ENCODE data around the gene UGT8.

The UGT8 gene

DNA sequence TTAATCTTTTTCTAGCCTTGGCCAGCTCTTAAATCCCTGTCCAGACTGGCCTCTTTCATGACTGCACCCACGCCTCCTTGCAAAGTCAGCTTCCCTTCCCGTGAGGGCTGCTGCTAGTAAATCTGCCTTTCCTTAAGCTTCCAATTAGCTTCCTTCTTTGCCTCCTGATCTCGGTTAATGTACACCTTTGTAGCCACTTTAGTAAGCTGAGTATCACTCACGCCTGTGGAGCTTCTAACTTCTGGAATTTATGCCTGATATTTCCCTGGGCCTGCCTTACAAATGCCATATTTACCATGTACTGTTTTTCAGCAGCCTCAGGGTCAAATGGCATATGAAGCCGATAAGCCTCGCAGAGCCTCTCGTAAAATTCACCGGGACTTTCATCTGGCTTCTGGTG lies 5.1 kb upstream of the UGT8 start:
- Histone ChIP-seq H3K9me3 (ENCODE audit: low read length) (no peaks in the 10 kb centered on the region), H4K20me1 (ENCODE audit: insufficient read depth, low read length) (no peaks in the 10 kb centered on the region), H3K4me3 (ENCODE audit: low read depth, low read length, poor library complexity, severe bottlenecking) (no peak overlapping the region), H3K4me1 (ENCODE audit: insufficient read depth, low read length, severe bottlenecking) (peaks cover 6% of the 10 kb centered on the region), H3K79me2 (ENCODE audit: insufficient read depth, low read length) (no peaks in the 10 kb centered on the region), H3K27me3 (ENCODE audit: insufficient read depth, low read length) (peaks cover 3% of the 10 kb centered on the region; the same call in 1 of the 2 replicates), H3F3A (ENCODE audit: insufficient read depth, low read length) (no peaks in the 10 kb centered on the region), H3K36me3 (ENCODE audit: insufficient read depth, low read length) (peaks cover 4% of the 10 kb centered on the region; the same call in 1 of the 2 replicates), H3K9me2 (ENCODE audit: low read depth, low read length) (no peaks in the 10 kb centered on the region), H3K9ac (ENCODE audit: low read length) (no peak overlapping the region), H3K4me2 (ENCODE audit: low read length) (no peak overlapping the region), H2AFZ (ENCODE audit: low read length) (no peak overlapping the region), H3K27ac (ENCODE audit: low read depth, low read length, poor library complexity, severe bottlenecking) (no peak overlapping the region)
- no peak for TF ChIP-seq EZH2 (IDR thresholded peaks at IDR 0.05; ENCODE audit: borderline replicate concordance, low read length)
- TF ChIP-seq, protein P1, sequence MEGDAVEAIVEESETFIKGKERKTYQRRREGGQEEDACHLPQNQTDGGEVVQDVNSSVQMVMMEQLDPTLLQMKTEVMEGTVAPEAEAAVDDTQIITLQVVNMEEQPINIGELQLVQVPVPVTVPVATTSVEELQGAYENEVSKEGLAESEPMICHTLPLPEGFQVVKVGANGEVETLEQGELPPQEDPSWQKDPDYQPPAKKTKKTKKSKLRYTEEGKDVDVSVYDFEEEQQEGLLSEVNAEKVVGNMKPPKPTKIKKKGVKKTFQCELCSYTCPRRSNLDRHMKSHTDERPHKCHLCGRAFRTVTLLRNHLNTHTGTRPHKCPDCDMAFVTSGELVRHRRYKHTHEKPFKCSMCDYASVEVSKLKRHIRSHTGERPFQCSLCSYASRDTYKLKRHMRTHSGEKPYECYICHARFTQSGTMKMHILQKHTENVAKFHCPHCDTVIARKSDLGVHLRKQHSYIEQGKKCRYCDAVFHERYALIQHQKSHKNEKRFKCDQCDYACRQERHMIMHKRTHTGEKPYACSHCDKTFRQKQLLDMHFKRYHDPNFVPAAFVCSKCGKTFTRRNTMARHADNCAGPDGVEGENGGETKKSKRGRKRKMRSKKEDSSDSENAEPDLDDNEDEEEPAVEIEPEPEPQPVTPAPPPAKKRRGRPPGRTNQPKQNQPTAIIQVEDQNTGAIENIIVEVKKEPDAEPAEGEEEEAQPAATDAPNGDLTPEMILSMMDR (IDR thresholded peaks at IDR 0.05; ENCODE audit: low read length): no peak

DNA sequence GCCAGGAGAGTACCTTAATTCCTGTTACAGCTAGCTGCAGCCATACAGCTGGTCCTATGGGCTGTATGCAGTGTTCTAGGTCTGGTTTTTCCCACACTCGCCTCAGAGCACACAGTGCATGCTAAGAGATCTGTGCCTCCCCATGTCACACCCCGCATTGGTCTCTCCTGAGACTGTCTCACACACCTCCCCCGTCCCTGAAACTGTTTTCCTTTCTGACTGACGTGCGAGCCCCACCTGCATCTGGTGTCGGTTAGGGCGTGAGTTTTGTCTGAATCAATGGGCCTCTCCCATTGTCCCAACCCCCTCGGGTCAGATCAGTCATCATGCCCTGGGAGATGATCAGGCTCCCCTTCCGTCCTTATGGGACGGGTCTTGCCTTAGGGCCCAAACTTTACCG lies 3.4 kb upstream of the UGT8 start:
- Histone ChIP-seq H3K9ac (ENCODE audit: low read length) (no peak overlapping the region), H3F3A (ENCODE audit: insufficient read depth, low read length) (no peaks in the 10 kb centered on the region), H3K4me2 (ENCODE audit: low read length) (no peak overlapping the region), H4K20me1 (ENCODE audit: insufficient read depth, low read length) (no peaks in the 10 kb centered on the region), H3K9me2 (ENCODE audit: low read depth, low read length) (no peaks in the 10 kb centered on the region), H3K27ac (ENCODE audit: low read depth, low read length, poor library complexity, severe bottlenecking) (no peak overlapping the region), H3K9me3 (ENCODE audit: low read length) (no peaks in the 10 kb centered on the region), H2AFZ (ENCODE audit: low read length) (no peak overlapping the region), H3K79me2 (ENCODE audit: insufficient read depth, low read length) (peaks cover 1% of the 10 kb centered on the region), H3K36me3 (ENCODE audit: insufficient read depth, low read length) (peaks cover 4% of the 10 kb centered on the region; the same call in 1 of the 2 replicates), H3K27me3 (ENCODE audit: insufficient read depth, low read length) (peaks cover 3% of the 10 kb centered on the region; the same call in 1 of the 2 replicates), H3K4me3 (ENCODE audit: low read depth, low read length, poor library complexity, severe bottlenecking) (no peak overlapping the region), H3K4me1 (ENCODE audit: insufficient read depth, low read length, severe bottlenecking) (peaks cover 7% of the 10 kb centered on the region)
- TF ChIP-seq, protein P1 (IDR thresholded peaks at IDR 0.05; ENCODE audit: low read length): no peak
- no peak for TF ChIP-seq EZH2 (IDR thresholded peaks at IDR 0.05; ENCODE audit: borderline replicate concordance, low read length)

DNA sequence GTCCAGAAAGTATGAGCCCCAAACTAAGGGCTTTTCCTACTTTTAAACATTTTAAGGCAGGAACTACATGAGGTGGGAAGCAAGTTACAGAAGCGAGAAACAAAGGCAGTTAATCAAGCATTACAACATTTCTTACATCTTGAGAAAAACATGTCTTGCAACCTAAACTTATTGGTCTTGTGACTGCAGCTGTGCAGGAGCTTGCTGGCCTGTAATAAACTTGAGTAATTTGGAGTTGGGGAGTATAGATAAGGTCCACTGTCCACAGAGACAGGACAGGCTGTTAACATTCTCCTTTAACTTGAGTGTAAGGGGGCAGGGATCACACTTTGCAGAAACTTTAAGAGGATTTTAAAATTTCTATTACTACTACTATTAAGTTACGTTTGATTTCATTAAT lies 2.7 kb upstream of the UGT8 start:
- no peak overlapping the region for H3K4me2 ChIP-seq (ENCODE audit: low read length)
- H3F3A ChIP-seq (ENCODE audit: insufficient read depth, low read length): no peaks in the 10 kb centered on the region
- H3K36me3 ChIP-seq (ENCODE audit: insufficient read depth, low read length): peaks cover 4% of the 10 kb centered on the region; the same call in 1 of the 2 replicates
- no peak overlapping the region for H3K9ac ChIP-seq (ENCODE audit: low read length)
- H2AFZ ChIP-seq (ENCODE audit: low read length): no peak overlapping the region
- no peak overlapping the region for H3K4me3 ChIP-seq (ENCODE audit: low read depth, low read length, poor library complexity, severe bottlenecking)
- H4K20me1 ChIP-seq (ENCODE audit: insufficient read depth, low read length): no peaks in the 10 kb centered on the region
- peaks cover 3% of the 10 kb centered on the region; the same call in 1 of the 2 replicates for H3K27me3 ChIP-seq (ENCODE audit: insufficient read depth, low read length)
- H3K4me1 ChIP-seq (ENCODE audit: insufficient read depth, low read length, severe bottlenecking): peaks cover 15% of the 10 kb centered on the region
- TF ChIP-seq EZH2 (IDR thresholded peaks at IDR 0.05; ENCODE audit: borderline replicate concordance, low read length): no peak
- TF ChIP-seq, protein P1 (IDR thresholded peaks at IDR 0.05; ENCODE audit: low read length): no peak
- H3K9me3 ChIP-seq (ENCODE audit: low read length): no peaks in the 10 kb centered on the region
- H3K79me2 ChIP-seq (ENCODE audit: insufficient read depth, low read length): peaks cover 8% of the 10 kb centered on the region
- H3K27ac ChIP-seq (ENCODE audit: low read depth, low read length, poor library complexity, severe bottlenecking): no peak overlapping the region
- no peaks in the 10 kb centered on the region for H3K9me2 ChIP-seq (ENCODE audit: low read depth, low read length)
